RWPE2 (cell line): ENCODE results near the gene FAR2.

Experiments
- ATAC-seq: fragments of 200-7000 bp; cut with Tn5 transposase; 3 replicates; pipeline ENCODE4 v1.9.1; 2021; ENCODE audit warnings: low read depth
- DNase-seq: peaks from one replicate; pipeline ENCODE4 v3.0.0-alpha.2; 2020; ENCODE audit warnings: low spot score
- H3K27ac ChIP-seq: fragments of 450-650 bp; 2 replicates; pipeline ENCODE4 v1.5.1; 2017; ENCODE audit warnings: mild to moderate bottlenecking; ENCODE audit not compliant: poor library complexity, severe bottlenecking
- H3K27me3 ChIP-seq: fragments of 250-450 bp; sonication (Bioruptor Pico); 2 replicates; pipeline ENCODE4 v1.5.1; 2021; ENCODE audit warnings: mild to moderate bottlenecking, moderate library complexity; ENCODE audit not compliant: insufficient read depth, poor library complexity, severe bottlenecking
- H3K36me3 ChIP-seq: fragments of 250-450 bp; sonication (Bioruptor Pico); 2 replicates; pipeline ENCODE4 v1.5.1; 2020; ENCODE audit warnings: low read depth, mild to moderate bottlenecking, moderate library complexity
- H3K4me1 ChIP-seq: fragments of 250-450 bp; sonication (Bioruptor Pico); 2 replicates; pipeline ENCODE4 v1.5.1; 2021; ENCODE audit warnings: mild to moderate bottlenecking, moderate library complexity; ENCODE audit not compliant: insufficient read depth, poor library complexity, severe bottlenecking
- H3K4me3 ChIP-seq: fragments of 250-450 bp; sonication (Bioruptor Pico); 2 replicates; pipeline ENCODE4 v1.5.1; 2021; ENCODE audit warnings: mild to moderate bottlenecking, moderate library complexity; ENCODE audit not compliant: severe bottlenecking
- H3K9me3 ChIP-seq: fragments of 250-450 bp; sonication (Bioruptor Pico); 2 replicates; pipeline ENCODE4 v1.5.1; 2021; ENCODE audit warnings: mild to moderate bottlenecking, moderate library complexity; ENCODE audit not compliant: severe bottlenecking
- CTCF ChIP-seq: fragments of 450-650 bp; IDR thresholded peaks from one replicate; pipeline ENCODE4 v1.5.1; 2017; ENCODE audit warnings: mild to moderate bottlenecking, moderate library complexity; ENCODE audit not compliant: poor library complexity, severe bottlenecking

Gene FAR2

GRCh38 chr12:29152223-29152868 lies 3.3 kb downstream of the FAR2 start:
- H3K4me1 ChIP-seq: peaks cover 6% of the 10 kb centered on the region
- H3K36me3 ChIP-seq: no peaks in the 10 kb centered on the region
- H3K9me3 ChIP-seq: no peaks in the 10 kb centered on the region
- no peak for ATAC-seq
- no peak overlapping the region for H3K27ac ChIP-seq
- TF ChIP-seq CTCF: no peak
- no peak overlapping the region for H3K4me3 ChIP-seq
- H3K27me3 ChIP-seq: no peaks in the 10 kb centered on the region
- no peak for DNase-seq

- Histone ChIP-seq H3K4me3 (no peak overlapping the region), H3K27ac (no peak overlapping the region), H3K4me1 (peaks cover 2% of the 10 kb centered on the region), H3K27me3 (no peaks in the 10 kb centered on the region), H3K9me3 (no peaks in the 10 kb centered on the region), H3K36me3 (no peaks in the 10 kb centered on the region)
- ATAC-seq (no peak), DNase-seq (no peak)
- TF ChIP-seq CTCF: no peak
Measured at GRCh38 chr12:29152981-29153630, 4.0 kb downstream of the FAR2 start.

- no peaks in the 10 kb centered on the region for H3K36me3 ChIP-seq
- H3K27ac ChIP-seq: no peak overlapping the region
- H3K27me3 ChIP-seq: no peaks in the 10 kb centered on the region
- no peak for TF ChIP-seq CTCF
- H3K9me3 ChIP-seq: no peaks in the 10 kb centered on the region
- no peak overlapping the region for H3K4me3 ChIP-seq
- DNase-seq (no peak), ATAC-seq (no peak)
- no peaks in the 10 kb centered on the region for H3K4me1 ChIP-seq
Measured at GRCh38 chr12:29155079-29155478, 6.0 kb downstream of the FAR2 start.

- H3K4me1 ChIP-seq: no peaks in the 10 kb centered on the region
Measured at GRCh38 chr12:29157486-29157946, 8.4 kb downstream of the FAR2 start.

More at GRCh38 chr12:29157486-29157946, 8.4 kb downstream of the FAR2 start:
- DNase-seq (no peak), ATAC-seq (no peak)
- Histone ChIP-seq H3K27me3 (no peaks in the 10 kb centered on the region), H3K27ac (no peak overlapping the region), H3K36me3 (no peaks in the 10 kb centered on the region), H3K9me3 (no peaks in the 10 kb centered on the region), H3K4me3 (no peak overlapping the region)
- TF ChIP-seq CTCF: no peak
